GM19025 (cell line): ENCODE measurements around the gene C10orf105.

Experiments
- ATAC-seq: cut with Tn5 transposase; IDR thresholded peaks from one replicate; pipeline ENCODE4 v1.9.1; 2021; ENCODE audit warnings: mild to moderate bottlenecking, low read depth, moderate library complexity; ENCODE audit not compliant: unreplicated experiment

The C10orf105 gene

DNA sequence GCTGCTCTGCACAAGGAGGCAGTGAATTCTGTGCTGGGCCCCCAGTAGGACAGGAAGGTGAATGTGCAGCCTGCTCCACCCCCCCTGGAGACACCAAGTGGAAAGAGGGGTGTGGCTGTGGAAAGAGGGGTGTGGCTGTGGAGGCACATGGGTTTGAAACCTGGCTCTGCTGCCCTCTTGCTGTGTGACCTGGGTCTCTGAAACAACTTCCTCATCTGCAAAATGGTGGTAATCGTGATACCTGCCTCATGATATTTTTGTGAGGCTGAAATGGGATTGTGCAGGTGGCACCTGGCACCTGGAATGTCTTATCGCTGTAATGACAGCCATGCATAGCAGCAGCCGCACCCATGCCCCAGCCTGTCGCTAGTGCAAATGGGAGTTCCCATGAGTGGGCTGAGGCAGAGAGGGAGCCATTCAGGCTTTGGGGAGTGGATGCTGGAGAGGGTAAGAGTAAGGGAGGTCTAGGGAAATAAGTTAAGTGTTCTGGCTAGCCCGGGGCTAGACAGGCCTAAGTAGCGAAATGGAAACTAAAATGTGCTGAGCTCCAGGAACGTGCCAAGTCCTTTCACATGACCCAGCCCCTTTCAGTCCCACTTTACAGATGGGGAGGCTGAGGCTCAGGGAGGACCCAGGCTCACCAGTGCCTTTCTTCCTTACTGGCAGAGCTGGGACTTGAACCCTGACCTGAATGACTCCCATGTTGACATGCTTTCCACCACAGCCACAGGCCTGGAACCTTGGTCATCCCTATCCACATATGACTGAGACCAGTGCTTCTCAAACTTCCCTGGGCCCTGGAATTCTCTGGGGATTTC is 35.0 kb downstream of the C10orf105 start:
- ATAC-seq: no peak

DNA sequence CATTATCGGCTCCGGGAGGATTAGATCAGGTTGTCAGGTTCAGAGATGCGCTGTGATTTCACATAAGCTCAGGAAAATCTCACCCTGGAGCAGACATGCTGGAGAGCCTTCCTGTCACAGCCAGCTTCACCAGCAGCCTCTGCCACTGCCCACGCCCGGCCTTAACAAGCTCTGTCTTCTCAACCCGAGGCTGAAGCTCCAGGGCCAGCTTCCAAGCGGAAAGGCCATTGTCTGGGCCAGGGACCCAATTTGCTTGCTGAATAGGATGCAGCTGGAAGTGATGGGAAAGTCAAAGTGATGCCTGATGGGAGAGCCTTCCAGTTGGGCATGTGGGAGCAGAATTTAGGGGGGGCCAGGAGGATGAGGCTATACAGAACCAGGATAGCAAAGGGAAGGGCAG is 36.3 kb downstream of the C10orf105 start:
- no peak for ATAC-seq

DNA sequence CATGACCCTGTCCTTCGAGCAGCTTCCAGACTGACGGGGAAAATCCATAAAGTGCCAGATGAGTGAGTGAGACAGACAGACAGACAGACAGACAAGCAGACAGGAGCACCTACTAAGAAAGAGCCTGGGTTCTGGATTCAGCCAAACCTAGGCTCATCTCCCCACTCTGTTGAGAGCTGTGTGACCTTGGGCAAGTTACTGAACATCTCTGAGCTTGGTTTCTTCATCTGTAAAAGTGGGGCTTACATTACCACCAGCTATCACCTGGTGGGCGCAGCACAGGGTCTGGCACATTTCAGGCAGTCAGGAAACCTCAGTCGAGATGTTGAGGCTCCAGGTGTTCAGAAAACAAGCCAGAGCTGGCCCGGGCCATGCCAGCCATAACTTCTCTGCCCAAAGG is 37.6 kb downstream of the C10orf105 start:
- ATAC-seq: no peak

DNA sequence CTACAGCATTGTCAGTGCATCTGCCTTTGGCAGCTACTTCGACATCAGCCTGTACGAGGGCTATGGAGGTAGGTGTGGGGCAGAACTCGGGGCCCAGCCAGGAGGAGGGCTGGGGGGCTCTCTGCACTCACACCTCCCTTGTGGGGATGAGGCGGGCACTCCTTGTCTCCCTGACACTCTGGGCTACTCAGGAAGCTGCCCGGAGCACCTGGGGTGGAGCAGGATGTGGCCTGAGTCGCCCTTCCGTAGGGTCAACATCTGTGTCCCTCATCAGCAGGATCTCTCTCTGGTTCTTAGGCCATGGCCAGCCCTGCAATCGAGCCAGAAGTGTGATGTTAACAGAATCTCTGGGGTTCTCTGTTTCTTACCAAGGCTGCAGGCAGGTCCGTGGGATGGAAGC is 40.2 kb downstream of the C10orf105 start:
- no peak for ATAC-seq

DNA sequence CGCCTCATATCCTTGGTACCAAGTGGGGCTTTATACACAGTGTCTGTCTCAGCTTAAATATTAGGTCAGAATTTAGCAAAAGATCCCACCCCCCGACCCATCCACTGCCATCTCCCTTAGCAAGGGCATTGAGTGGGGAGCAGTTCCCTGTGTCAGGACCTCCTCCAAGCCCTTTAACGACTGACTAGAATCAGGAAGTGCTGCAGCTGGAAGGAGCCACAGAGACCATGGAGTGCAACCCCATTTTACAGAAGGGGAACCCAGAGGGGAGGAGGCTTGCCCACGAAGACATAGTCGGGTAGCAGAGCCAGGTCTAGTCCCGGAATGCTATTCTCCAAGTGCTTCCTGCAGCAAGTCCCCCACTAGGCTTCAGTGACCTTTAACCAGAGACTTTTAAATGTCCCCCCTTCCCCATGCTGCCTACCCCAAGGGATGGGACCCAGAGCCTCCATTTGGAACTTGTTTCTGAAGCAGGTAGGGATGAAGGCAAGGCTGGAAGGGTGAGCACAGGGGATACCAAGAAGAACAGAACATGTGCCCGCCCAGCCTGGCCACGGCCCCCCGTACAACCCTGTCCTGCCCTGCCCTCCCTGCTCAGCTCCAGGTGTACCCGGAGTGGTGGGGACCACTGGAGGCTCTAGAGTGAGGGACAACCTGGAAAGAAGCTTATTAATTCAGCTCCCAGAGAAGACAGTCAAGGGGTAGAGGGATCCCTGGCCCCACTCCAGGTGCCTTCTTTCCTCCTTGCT is 41.3 kb downstream of the C10orf105 start:
- ATAC-seq: no peak

DNA sequence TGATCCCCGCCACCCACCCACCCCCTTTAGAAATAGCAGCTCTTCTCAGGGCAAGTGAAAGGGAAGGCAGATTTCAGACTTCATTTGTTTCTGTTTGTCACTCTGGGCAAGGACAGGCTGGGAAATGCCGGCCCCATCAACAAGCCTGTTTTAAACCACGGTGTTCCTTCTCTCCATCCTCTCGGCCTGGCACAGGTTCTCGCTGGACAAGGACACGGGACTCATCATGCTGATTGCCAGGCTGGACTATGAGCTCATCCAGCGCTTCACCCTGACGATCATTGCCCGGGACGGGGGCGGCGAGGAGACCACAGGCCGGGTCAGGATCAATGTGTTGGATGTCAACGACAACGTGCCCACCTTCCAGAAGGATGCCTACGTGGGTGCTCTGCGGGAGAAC is 42.3 kb downstream of the C10orf105 start:
- no peak for ATAC-seq

DNA sequence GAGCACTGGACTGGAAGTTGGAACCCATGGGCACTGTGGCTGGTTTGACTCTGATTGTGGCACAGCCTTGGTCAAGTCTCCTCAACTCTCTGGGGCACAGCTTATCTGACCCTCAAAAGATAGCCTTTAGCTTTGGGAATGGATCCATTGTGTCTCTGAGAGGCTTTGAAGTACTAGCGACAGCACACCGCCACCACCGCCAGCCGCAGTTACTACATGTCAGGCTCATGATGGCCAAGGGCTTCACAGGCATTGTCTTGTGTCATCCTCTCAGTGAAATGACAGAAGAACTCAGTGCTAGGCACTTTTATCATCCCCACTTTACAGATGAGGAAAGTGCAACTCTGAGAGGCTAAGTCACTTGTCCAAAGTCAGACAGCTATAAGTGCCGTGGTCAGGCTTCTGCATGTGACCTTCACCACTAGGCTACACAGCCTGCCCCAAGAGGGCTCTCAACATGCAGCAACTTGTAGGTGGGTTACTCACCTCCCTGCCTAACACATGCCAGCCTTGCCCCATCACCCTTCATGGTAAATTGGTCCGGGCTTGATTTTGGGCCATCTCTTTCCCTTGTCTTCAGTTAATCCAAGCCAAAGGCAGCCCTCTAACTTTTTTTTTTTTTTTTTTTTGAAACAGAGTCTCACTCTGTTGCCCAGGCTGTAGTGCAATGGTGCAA is 44.1 kb downstream of the C10orf105 start:
- ATAC-seq: no peak

DNA sequence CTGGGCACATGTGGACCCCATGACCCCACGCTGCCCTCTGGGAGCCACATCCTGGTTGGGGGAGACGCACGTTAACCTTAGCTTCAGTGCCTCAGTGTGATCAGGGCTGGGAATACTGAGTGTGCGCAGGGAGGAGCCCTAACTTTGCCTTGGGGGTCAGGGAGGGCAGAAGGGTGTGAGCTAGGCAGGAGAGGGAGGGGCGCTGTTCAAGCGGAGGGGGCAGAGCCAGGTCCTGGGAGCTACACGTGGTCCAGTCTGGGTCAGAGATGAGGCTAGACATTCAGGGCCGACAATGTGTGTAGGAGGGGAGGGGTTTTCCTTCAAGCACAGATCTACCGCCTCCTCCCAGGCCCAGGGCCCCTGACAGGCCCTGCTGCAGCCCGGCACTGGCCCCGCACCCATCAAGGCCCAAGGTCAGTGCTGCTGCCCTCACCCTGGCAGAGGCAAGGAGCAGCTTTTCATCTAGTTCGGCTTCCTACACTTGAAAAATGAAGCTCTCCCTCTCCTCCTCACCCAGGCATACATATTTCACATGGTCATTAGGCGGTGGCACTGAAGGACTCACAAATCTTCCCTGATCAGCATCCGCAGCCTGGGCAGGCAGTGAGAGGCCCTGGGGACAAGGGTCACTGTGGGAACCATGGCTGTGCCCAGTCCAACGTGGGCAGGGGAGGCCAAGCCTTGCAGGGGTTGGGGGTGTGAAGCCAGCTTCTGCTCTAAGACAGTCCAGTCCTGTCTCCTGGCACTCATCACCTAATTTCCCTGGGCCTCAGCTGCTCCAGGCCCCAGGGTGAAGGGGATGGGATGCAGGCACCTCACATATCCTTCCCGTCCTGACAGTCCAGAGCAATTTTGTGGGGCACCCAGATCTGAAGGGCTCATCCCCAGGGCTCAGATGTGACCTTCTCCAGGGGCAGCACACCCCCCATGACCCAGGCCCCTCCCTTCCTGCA is 47.3 kb downstream of the C10orf105 start:
- no peak for ATAC-seq

DNA sequence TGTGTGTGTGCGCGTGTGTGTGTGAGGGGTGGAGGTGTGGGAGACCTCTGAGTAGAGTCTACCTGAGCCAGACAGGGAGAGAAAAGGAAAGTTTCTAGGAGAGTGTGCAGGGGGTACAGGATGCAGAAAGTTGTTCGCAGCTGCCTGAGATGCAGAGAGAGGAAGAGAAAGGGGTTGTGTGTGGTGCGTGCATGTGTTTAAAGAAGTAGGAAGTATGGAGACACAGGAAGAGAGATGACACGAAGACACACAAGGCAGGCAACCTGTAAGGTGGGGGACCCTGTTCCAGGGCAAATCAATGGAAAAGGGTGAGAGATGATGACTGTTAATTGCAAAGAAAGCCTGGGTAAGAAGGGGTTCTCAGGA is 52.2 kb downstream of the C10orf105 start:
- no peak for ATAC-seq

DNA sequence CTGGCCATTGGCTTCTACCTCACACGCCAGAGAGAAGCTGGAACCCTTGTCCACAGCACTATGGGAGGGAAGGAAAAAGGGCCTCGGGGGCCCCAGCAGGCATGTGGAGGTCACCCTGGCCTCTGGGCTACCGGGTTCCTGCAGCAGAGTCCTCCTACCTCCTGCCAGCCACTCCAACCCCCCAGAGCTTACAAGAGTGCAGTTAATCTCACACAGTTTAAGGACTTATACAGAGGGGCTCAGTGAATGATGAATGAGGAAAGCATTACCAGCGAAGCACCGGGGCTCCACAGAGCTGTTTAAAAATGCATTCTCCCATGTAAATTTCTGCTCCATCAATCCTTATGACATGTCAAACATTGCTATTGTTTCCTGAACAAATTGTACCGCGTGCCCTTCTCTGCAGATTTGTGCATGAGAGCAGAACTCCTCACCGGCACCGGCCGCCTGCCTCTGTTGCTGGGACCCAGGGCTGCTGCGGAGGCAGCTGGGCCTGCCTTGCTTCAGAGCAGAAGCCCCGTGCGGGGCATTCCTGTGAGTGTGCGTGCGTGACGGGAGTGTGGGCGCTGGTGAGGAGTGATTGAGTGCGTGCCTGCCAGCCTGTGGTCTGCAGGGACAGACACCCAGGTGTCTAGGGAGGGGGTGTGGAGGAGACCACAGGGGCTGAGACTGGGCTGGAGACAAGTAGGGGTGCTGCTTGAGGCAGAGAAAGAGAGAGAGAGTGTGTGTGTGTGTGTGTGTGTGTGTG is 52.8 kb downstream of the C10orf105 start:
- no peak for ATAC-seq

DNA sequence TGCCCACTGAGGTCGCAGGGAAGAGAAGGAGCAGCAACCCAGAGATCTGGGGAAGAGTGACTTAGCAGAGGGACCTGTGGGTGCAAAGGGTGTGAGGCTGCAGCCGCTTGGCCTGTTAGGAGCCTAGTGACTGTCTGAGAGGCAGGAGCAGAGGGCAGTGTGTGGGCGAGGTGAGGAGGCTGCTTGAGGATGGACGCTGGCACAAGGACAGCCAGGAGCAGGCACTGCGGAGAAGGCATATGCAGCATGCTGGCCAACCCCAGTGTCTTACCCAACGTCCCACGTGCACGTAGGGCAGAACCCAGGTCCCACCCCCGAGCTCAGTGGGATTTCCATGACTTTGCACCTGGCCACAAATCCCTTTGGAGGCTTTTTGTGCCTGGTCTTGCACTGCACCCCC is 54.1 kb downstream of the C10orf105 start:
- no peak for ATAC-seq

DNA sequence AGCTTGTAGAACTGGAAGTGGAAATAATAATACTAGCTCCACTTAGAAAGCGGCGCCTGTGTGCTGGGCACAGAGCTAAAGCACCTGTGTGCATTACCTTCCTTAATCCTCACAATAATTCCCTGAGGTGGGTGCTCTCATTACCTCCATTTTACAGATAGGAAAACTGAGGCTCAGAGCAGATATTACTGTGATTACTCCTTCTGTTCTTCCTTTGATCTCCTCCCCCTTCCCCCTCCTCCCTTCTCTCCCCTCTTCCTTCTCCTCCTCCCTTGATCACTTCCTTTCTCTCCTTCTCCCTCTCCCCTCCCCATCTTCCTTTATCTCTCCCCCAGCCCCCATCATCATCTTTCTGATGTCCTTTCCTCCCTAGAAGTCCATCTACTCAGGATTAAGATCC is 55.0 kb downstream of the C10orf105 start:
- ATAC-seq: no peak

DNA sequence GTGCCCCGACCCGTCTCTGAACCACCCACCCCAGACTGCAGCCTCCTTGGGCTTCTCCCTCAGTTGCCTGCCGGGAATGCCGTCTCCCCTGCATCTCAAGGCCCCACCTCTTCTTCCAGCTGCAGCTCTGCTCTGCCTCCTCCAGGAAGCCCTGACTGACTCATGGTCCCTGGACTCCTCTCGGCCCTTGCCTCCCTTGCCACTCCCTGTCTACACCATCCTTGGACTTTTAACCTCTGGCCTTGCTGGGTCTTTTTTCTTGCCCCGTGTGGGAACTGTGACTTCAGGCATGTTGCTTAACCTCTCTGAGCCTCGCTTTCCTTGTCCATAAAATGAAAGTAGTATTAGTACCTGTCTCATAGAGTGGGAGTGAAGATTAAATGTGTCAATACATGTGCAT is 56.3 kb downstream of the C10orf105 start:
- ATAC-seq: no peak

DNA sequence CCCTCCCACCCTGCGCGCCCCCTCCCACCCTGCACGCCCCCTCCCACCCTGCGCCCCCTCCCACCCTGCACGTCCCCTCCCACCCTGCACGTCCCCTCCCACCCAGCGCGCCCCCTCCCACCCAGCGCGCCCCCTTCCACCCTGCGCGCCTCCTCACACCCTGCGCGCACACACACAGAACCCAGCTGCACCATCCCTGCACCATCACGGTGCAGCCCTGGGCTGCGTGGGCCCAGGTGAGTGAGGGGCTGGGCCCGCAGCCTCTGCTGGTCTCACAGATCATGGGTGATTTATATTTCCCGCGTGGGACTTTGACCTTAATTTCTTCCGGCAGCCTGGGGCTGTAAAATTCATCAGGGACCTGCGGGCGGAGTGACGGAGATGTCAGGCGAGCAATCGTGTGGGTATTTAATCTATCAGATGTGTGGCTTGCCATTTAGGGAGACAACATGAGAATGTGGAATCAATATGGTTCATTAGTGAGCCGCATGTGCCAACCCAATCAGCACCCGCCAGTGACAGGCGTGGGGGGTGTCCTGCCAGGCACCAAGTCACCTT is 57.7 kb downstream of the C10orf105 start:
- ATAC-seq: no peak
